H1 (cell line): ENCODE results near the gene KDM6B. TPM values are rescaled to one million over a fixed set of nuclear protein-coding genes. Genes with fewer than 3 reads are reported as not detected.

Experiments
- ASH2L ChIP-seq: fragments of 200-600, 300-600 bp; sonication (generic); IDR thresholded peaks from one replicate; pipeline ENCODE4 v1.7.1; 2017; ENCODE audit warnings: low read length
- CHD1 ChIP-seq: IDR thresholded peaks from 2 replicates; pipeline ENCODE4 v1.6.1; 2012; ENCODE audit warnings: low read depth, low read length, improper control_type of control experiment
- EP300 ChIP-seq, 2 experiments: IDR thresholded peaks; 1 replicate in 1 of 2; 2 replicates in 1 of 2; pipeline ENCODE4 v1.6.1; 2011 to 2012; ENCODE audit warnings: low read depth in 2 of 2, low read length in 2 of 2, mild to moderate bottlenecking in 2 of 2, borderline replicate concordance in 1 of 2, inconsistent platforms in 1 of 2, moderate library complexity in 1 of 2
- EZH2 ChIP-seq: fragments of 200-600 bp; sonication (generic); IDR thresholded peaks from 2 replicates; pipeline ENCODE4 v1.7.1; 2012; ENCODE audit warnings: low read depth, mild to moderate bottlenecking, moderate library complexity, low read length, inconsistent platforms; ENCODE audit not compliant: severe bottlenecking
- JUND ChIP-seq: IDR thresholded peaks from 2 replicates; pipeline ENCODE4 v1.6.1; 2011; ENCODE audit warnings: mild to moderate bottlenecking, improper control_type of control experiment, low read length
- POLR2AphosphoS5 ChIP-seq: IDR thresholded peaks from 2 replicates; pipeline ENCODE4 v1.6.1; 2011; ENCODE audit warnings: low read depth, low read length
- SUZ12 ChIP-seq: fragments of 200-600 bp; sonication (generic); IDR thresholded peaks from 2 replicates; pipeline ENCODE4 v1.6.1; 2012; ENCODE audit warnings: mild to moderate bottlenecking, inconsistent platforms, low read length, moderate library complexity, mixed read lengths
- TBP ChIP-seq: IDR thresholded peaks from 2 replicates; pipeline ENCODE4 v1.6.1; 2011; ENCODE audit warnings: low read depth, low read length, improper control_type of control experiment
- polyA plus RNA-seq, 7 experiments: library from polyadenylated mRNA; depleted of rRNA in 3 of 7; stranded (reverse) in 5 of 7; unstranded in 2 of 7; fragments of >200 nt in 5 of 7; fragments of 200-250 nt in 2 of 7; gene quantifications; 1 replicate in 5 of 7; 2 replicates in 1 of 7; 4 replicates in 1 of 7; pipeline versions ENCODE4 v1.2.1 to v1.2.3, GENCODE V29; 2011 to 2013; ENCODE audit warnings: missing spikeins in 2 of 7, mixed read lengths in 2 of 7
- total RNA-seq: library from RNA; stranded (reverse); fragmentation: NEBNext Ultra II Directional; extraction: Animal tissue kit (Norgen Biotek cat#: 25700); gene quantifications from 2 replicates; pipeline ENCODE4 v1.2.1, GENCODE V29; 2021

Gene KDM6B
- total and polyA plus RNA-seq, 2 of the 8 experiments (the other 6 are each of a cell fraction or from before 2014, with no cell fraction given), result 0.48 to 3.7 TPM

- TF ChIP-seq CHD1, result no peak
- TF ChIP-seq EP300 (IDR thresholded peaks at IDR 0.05; ENCODE audit: borderline replicate concordance in 1 of 2, low read depth in 2 of 2, low read length in 2 of 2), result no peak
- TF ChIP-seq JUND, result no peak
- no peak for TF ChIP-seq TBP
- no peak for TF ChIP-seq EZH2
- no peak for TF ChIP-seq ASH2L
- no peak for TF ChIP-seq SUZ12
- TF ChIP-seq POLR2AphosphoS5, result no peak
These were observed 13.0 kb downstream of the KDM6B start (continued) for GRCh38 chr17:7846765-7847661.
